ENCODE measurements around the gene NLGN3.

GRCh38 chrX:71099736-71100135, 44.9 kb upstream of the NLGN3 start:
- TF ChIP-seq, protein P1, sequence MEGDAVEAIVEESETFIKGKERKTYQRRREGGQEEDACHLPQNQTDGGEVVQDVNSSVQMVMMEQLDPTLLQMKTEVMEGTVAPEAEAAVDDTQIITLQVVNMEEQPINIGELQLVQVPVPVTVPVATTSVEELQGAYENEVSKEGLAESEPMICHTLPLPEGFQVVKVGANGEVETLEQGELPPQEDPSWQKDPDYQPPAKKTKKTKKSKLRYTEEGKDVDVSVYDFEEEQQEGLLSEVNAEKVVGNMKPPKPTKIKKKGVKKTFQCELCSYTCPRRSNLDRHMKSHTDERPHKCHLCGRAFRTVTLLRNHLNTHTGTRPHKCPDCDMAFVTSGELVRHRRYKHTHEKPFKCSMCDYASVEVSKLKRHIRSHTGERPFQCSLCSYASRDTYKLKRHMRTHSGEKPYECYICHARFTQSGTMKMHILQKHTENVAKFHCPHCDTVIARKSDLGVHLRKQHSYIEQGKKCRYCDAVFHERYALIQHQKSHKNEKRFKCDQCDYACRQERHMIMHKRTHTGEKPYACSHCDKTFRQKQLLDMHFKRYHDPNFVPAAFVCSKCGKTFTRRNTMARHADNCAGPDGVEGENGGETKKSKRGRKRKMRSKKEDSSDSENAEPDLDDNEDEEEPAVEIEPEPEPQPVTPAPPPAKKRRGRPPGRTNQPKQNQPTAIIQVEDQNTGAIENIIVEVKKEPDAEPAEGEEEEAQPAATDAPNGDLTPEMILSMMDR (IDR thresholded peaks at IDR 0.05) = no peak
- TF ChIP-seq RAD21 (conservative IDR thresholded peaks at IDR 0.05 in 1 of 2, IDR thresholded peaks at IDR 0.05 in 1 of 2) (no peak), EP300 (IDR thresholded peaks at IDR 0.05) (no peak), CHD2 (IDR thresholded peaks at IDR 0.05; ENCODE audit: low read length, partially characterized antibody) (no peak), ZNF302 (CRISPR knock-in tag; IDR thresholded peaks at IDR 0.05) (no peak), POLR2A (IDR thresholded peaks at IDR 0.05; ENCODE audit: low read length) (no peak), ZC3H11A (IDR thresholded peaks at IDR 0.05) (no peak), CEBPB (IDR thresholded peaks at IDR 0.05) (no peak), CBX2 (IDR thresholded peaks at IDR 0.05; ENCODE audit: borderline replicate concordance, low read depth) (no peak), MAZ (IDR thresholded peaks at IDR 0.05; ENCODE audit: borderline replicate concordance, low read depth, low read length) (no peak), SMC3 (IDR thresholded peaks at IDR 0.05) (no peak)
- TF ChIP-seq, protein P2, sequence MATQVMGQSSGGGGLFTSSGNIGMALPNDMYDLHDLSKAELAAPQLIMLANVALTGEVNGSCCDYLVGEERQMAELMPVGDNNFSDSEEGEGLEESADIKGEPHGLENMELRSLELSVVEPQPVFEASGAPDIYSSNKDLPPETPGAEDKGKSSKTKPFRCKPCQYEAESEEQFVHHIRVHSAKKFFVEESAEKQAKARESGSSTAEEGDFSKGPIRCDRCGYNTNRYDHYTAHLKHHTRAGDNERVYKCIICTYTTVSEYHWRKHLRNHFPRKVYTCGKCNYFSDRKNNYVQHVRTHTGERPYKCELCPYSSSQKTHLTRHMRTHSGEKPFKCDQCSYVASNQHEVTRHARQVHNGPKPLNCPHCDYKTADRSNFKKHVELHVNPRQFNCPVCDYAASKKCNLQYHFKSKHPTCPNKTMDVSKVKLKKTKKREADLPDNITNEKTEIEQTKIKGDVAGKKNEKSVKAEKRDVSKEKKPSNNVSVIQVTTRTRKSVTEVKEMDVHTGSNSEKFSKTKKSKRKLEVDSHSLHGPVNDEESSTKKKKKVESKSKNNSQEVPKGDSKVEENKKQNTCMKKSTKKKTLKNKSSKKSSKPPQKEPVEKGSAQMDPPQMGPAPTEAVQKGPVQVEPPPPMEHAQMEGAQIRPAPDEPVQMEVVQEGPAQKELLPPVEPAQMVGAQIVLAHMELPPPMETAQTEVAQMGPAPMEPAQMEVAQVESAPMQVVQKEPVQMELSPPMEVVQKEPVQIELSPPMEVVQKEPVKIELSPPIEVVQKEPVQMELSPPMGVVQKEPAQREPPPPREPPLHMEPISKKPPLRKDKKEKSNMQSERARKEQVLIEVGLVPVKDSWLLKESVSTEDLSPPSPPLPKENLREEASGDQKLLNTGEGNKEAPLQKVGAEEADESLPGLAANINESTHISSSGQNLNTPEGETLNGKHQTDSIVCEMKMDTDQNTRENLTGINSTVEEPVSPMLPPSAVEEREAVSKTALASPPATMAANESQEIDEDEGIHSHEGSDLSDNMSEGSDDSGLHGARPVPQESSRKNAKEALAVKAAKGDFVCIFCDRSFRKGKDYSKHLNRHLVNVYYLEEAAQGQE (IDR thresholded peaks at IDR 0.05) = no peak
